Nephron (organoid): Measurements from ENCODE around the gene EI24.
A peak's percentile ranks its signal among the peaks of the same experiment; 100 is the strongest.

ENCODE experiments used
- H3K27ac Mint-ChIP-seq, 3 experiments: 2 replicates each; pipeline ENCODE4 v1.8.0; 2020; ENCODE audit warnings: mixed read lengths in 3 of 3, mild to moderate bottlenecking in 2 of 3, moderate library complexity in 1 of 3
- H3K27me3 Mint-ChIP-seq: 2 replicates; pipeline ENCODE4 v1.8.0; 2021; ENCODE audit warnings: low read depth, mild to moderate bottlenecking, moderate library complexity, mixed read lengths
- H3K36me3 Mint-ChIP-seq: 2 replicates; pipeline ENCODE4 v1.8.0; 2020; ENCODE audit warnings: low read depth, mixed read lengths
- H3K4me1 Mint-ChIP-seq: 2 replicates; pipeline ENCODE4 v1.8.0; 2020; ENCODE audit warnings: mixed read lengths
- H3K4me3 Mint-ChIP-seq, 3 experiments: 2 replicates each; pipeline ENCODE4 v1.8.0; 2020; ENCODE audit warnings: mild to moderate bottlenecking in 3 of 3, mixed read lengths in 3 of 3, moderate library complexity in 2 of 3
- H3K9me3 Mint-ChIP-seq: 2 replicates; pipeline ENCODE4 v1.8.0; 2020; ENCODE audit warnings: mixed read lengths
- CTCF ChIP-seq, 3 experiments: fragments of 200-600 bp; sonication (generic); IDR thresholded peaks; one replicate each; pipeline ENCODE4 v1.5.0; 2021; ENCODE audit warnings: antibody characterized with exemption in 3 of 3; ENCODE audit not compliant: unreplicated experiment in 3 of 3

Gene EI24

GRCh38 chr11:125624756-125625213, 55.5 kb downstream of the EI24 start, which contains the start of gene CHEK1:
Gene CHEK1 (plus strand): TSS chr11:125625163. CDS start chr11:125626769, 1,606 bp downstream.
- Mint-ChIP-seq H3K4me1 (peaks cover 20% of the 10 kb centered on the region), H3K27ac (peak within 1 kb of the TSS; percentile 92 to 96 (median 95)), H3K27me3 (no peaks in the 10 kb centered on the region), H3K9me3 (no peaks in the 10 kb centered on the region), H3K36me3 (peaks cover 33% of the 10 kb centered on the region), H3K4me3 (peak within 1 kb of the TSS; percentile 92 to 95 (median 94))
- no peak for TF ChIP-seq CTCF (IDR thresholded peaks at IDR 0.05; ENCODE audit: unreplicated experiment in 3 of 3)

GRCh38 chr11:125625225-125625629, 56.0 kb downstream of the EI24 start:
- no peaks in the 10 kb centered on the region for H3K27me3 Mint-ChIP-seq
- no peak for TF ChIP-seq CTCF (IDR thresholded peaks at IDR 0.05; ENCODE audit: unreplicated experiment in 3 of 3)
- peaks cover 20% of the 10 kb centered on the region for H3K4me1 Mint-ChIP-seq
- peaks cover 30% of the 10 kb centered on the region for H3K36me3 Mint-ChIP-seq
- peak overlapping the region; percentile 92 to 96 (median 95) for H3K27ac Mint-ChIP-seq
- peak overlapping the region; percentile 92 to 95 (median 94) for H3K4me3 Mint-ChIP-seq
- H3K9me3 Mint-ChIP-seq = no peaks in the 10 kb centered on the region

GRCh38 chr11:125625630-125626287, 56.5 kb downstream of the EI24 start:
- Mint-ChIP-seq H3K27ac (peak overlapping the region; percentile 92 to 96 (median 95)), H3K4me3 (peak overlapping the region; percentile 92 to 95 (median 94)), H3K27me3 (no peaks in the 10 kb centered on the region), H3K4me1 (peaks cover 20% of the 10 kb centered on the region), H3K36me3 (peaks cover 25% of the 10 kb centered on the region), H3K9me3 (no peaks in the 10 kb centered on the region)
- TF ChIP-seq CTCF (IDR thresholded peaks at IDR 0.05; ENCODE audit: unreplicated experiment in 3 of 3) = no peak

- peaks cover 20% of the 10 kb centered on the region for H3K4me1 Mint-ChIP-seq
- H3K4me3 Mint-ChIP-seq = peak overlapping the region; percentile 92 to 95 (median 94)
- no peaks in the 10 kb centered on the region for H3K9me3 Mint-ChIP-seq
- TF ChIP-seq CTCF (IDR thresholded peaks at IDR 0.05; ENCODE audit: unreplicated experiment in 3 of 3) = peak in 2 of 3 experiments; percentile 15 to 23
- peaks cover 21% of the 10 kb centered on the region for H3K36me3 Mint-ChIP-seq
- H3K27ac Mint-ChIP-seq = peak overlapping the region; percentile 92 to 96 (median 95)
- no peaks in the 10 kb centered on the region for H3K27me3 Mint-ChIP-seq
Observed at GRCh38 chr11:125626288-125626950, 57.1 kb downstream of the EI24 start.

GRCh38 chr11:125627236-125627910, 58.1 kb downstream of the EI24 start:
- Mint-ChIP-seq H3K36me3 (peaks cover 12% of the 10 kb centered on the region), H3K27ac (peak overlapping the region; percentile 72 to 95 (median 92)), H3K27me3 (no peaks in the 10 kb centered on the region), H3K4me1 (peaks cover 20% of the 10 kb centered on the region), H3K4me3 (peak overlapping the region; percentile 92 to 95 (median 94)), H3K9me3 (no peaks in the 10 kb centered on the region)
- no peak for TF ChIP-seq CTCF (IDR thresholded peaks at IDR 0.05; ENCODE audit: unreplicated experiment in 3 of 3)
